ENCODE data around the gene GOLM1. TPM values are rescaled to one million over a fixed set of nuclear protein-coding genes. Genes with fewer than 3 reads are reported as not detected.
"Not testable (repeated sequence)": the region's sequence is repeated elsewhere in the genome, so short reads cannot be mapped to it uniquely, and the experiment has no call there.

Gene GOLM1
- 10 to 100 TPM; 17.5 to 40.6 (median 36.4) TPM for total RNA-seq
- polyA plus RNA-seq, result 10 to 100 TPM; 31.1 to 76.7 TPM
- long read RNA-seq, donor 1, transcript GOLM1-202 (10 exons, 3,022 nt), result major isoform, 13 of 22 reads
- long read RNA-seq, donor 1, partial matches to known transcripts, result 4 of 22 reads
- long read RNA-seq, donor 1, other reads (novel, unspliced or antisense), result 3 of 22 reads
- long read RNA-seq, donor 2, transcript GOLM1-203 (10 exons, 3,046 nt), result major isoform, 41 of 46 reads
- long read RNA-seq, donor 2, transcript GOLM1-202 (10 exons, 3,022 nt), result minor isoform, 5 of 46 reads
- long read RNA-seq, donor 2, partial matches to known transcripts, result 0 of 46 reads
- long read RNA-seq, donor 2, other reads (novel, unspliced or antisense), result 0 of 46 reads
- long read RNA-seq, donor 3, transcript GOLM1-202 (10 exons, 3,022 nt), result minor isoform, 10 of 125 reads
- long read RNA-seq, donor 3, transcript GOLM1-203 (10 exons, 3,046 nt), result major isoform, 108 of 125 reads
- long read RNA-seq, donor 3, partial matches to known transcripts, result 2 of 125 reads
- long read RNA-seq, donor 3, other reads (novel, unspliced or antisense), result 5 of 125 reads

- H3K4me1 ChIP-seq (ENCODE audit: insufficient read depth), result no peaks in the 10 kb centered on the region
- peak within 1 kb of the TSS; percentile 77 for H3K4me3 ChIP-seq
- H3K9me3 ChIP-seq, result no peaks in the 10 kb centered on the region
- intact Hi-C loops (cut with DNase I), result no loop called here
- peak; percentile 34 to 74 (median 49) for DNase-seq
- H3K27ac ChIP-seq, result peak within 1 kb of the TSS; percentile 70 to 89
- no peak for TF ChIP-seq POLR2A (IDR thresholded peaks at IDR 0.05)
- no peak for TF ChIP-seq EP300 (IDR thresholded peaks at IDR 0.05)
- peak in 1 of 3 donors; percentile 28 for TF ChIP-seq CTCF (IDR thresholded peaks at IDR 0.05)
- no peaks in the 10 kb centered on the region for H3K36me3 ChIP-seq
- 0% methylated on average over 59 to 125 of the region's 125 CpGs for WGBS, 3 donors
- no peaks in the 10 kb centered on the region for H3K27me3 ChIP-seq
Observed at GRCh38 chr9:86098824-86099700, at the start of gene GOLM1. Gene GOLM1 (minus strand): TSS chr9:86099558. CDS start chr9:86079320, 20,238 bp downstream.

GRCh38 chr9:86146671-86147070, 47.3 kb upstream of the GOLM1 start:
- DNase-seq; H3K27me3 ChIP-seq; H3K9me3 ChIP-seq; H3K4me3 ChIP-seq; H3K27ac ChIP-seq; H3K4me1 ChIP-seq (ENCODE audit: insufficient read depth); intact Hi-C loops (cut with DNase I); H3K36me3 ChIP-seq: not testable (repeated sequence)
- WGBS, 3 donors, result 89 to 95% (median 94%) methylated on average over 4 of the region's 4 CpGs

- H3K4me1 ChIP-seq (ENCODE audit: insufficient read depth); intact Hi-C loops (cut with DNase I); H3K36me3 ChIP-seq; H3K9me3 ChIP-seq; DNase-seq; H3K27me3 ChIP-seq; H3K27ac ChIP-seq; H3K4me3 ChIP-seq: not testable (repeated sequence)
- WGBS, 3 donors, result 83 to 95% (median 90%) methylated on average over 1 of the region's 1 CpG
Observed at GRCh38 chr9:86145960-86146359, 46.6 kb upstream of the GOLM1 start.

GRCh38 chr9:86142973-86143372, 43.6 kb upstream of the GOLM1 start:
- Histone ChIP-seq H3K4me1 (ENCODE audit: insufficient read depth) (no peaks in the 10 kb centered on the region), H3K36me3 (no peaks in the 10 kb centered on the region), H3K9me3 (no peaks in the 10 kb centered on the region), H3K4me3 (no peak overlapping the region), H3K27me3 (no peaks in the 10 kb centered on the region), H3K27ac (no peak overlapping the region)
- no peak for DNase-seq
- 88 to 93% (median 89%) methylated on average over 2 of the region's 2 CpGs for WGBS, 3 donors
- intact Hi-C loops (cut with DNase I), result no loop called here
- no peak for TF ChIP-seq EP300 (IDR thresholded peaks at IDR 0.05)

- H3K4me3 ChIP-seq, result no peak overlapping the region
- no peak for DNase-seq
- H3K27ac ChIP-seq, result no peak overlapping the region
- WGBS, 3 donors, result 52 to 71% (median 68%) methylated on average over 3 of the region's 3 CpGs
- no peaks in the 10 kb centered on the region for H3K9me3 ChIP-seq
- H3K4me1 ChIP-seq (ENCODE audit: insufficient read depth), result no peaks in the 10 kb centered on the region
- TF ChIP-seq POLR2A (IDR thresholded peaks at IDR 0.05), result no peak
- TF ChIP-seq CTCF (IDR thresholded peaks at IDR 0.05), result no peak
- TF ChIP-seq EP300 (IDR thresholded peaks at IDR 0.05), result no peak
- no peaks in the 10 kb centered on the region for H3K27me3 ChIP-seq
- intact Hi-C loops (cut with DNase I), result no loop called here
- no peaks in the 10 kb centered on the region for H3K36me3 ChIP-seq
Observed at GRCh38 chr9:86141843-86142242, 42.5 kb upstream of the GOLM1 start.
